Umbilical cord (tissue), 2 donors: ENCODE results near the gene PDE9A. TPM values are rescaled to one million over a fixed set of nuclear protein-coding genes. Genes with fewer than 3 reads are reported as not detected.
"Not testable (repeated sequence)": the region's sequence is repeated elsewhere in the genome, so short reads cannot be mapped to it uniquely, and the experiment has no call there.

ENCODE experiments used
- DNase-seq: peaks from one replicate; pipeline ENCODE4 v3.0.0-alpha.2; 2015; ENCODE audit warnings: low spot score
- total RNA-seq: library from RNA; depleted of rRNA; stranded (reverse); fragments of >200 nt; gene quantifications from one replicate; pipeline ENCODE4 v1.2.3, GENCODE V29; 2014; ENCODE audit warnings: low replicate concordance; ENCODE audit not compliant: insufficient read depth

PDE9A gene
- 2.9 TPM for total RNA-seq

- DNase-seq: peak; percentile 77
These were observed at the start of gene PDE9A for GRCh38 chr21:42653231-42654061. Gene PDE9A (plus strand): TSS chr21:42653621. CDS start chr21:42653815, 194 bp downstream.

GRCh38 chr21:42607102-42607501 lies 46.3 kb upstream of the PDE9A start:
- no peak for DNase-seq

GRCh38 chr21:42607525-42608102 lies 45.8 kb upstream of the PDE9A start:
- no peak for DNase-seq

GRCh38 chr21:42608446-42608845 lies 45.0 kb upstream of the PDE9A start:
- no peak for DNase-seq

- DNase-seq: no peak
These were observed 43.6 kb upstream of the PDE9A start for GRCh38 chr21:42609811-42610210.

- no peak for DNase-seq
These were observed 41.6 kb upstream of the PDE9A start for GRCh38 chr21:42611852-42612251.

GRCh38 chr21:42612390-42612789 lies 41.0 kb upstream of the PDE9A start:
- DNase-seq: no peak

- DNase-seq: no peak
These were observed 39.7 kb upstream of the PDE9A start for GRCh38 chr21:42613756-42614155.

- DNase-seq: no peak
These were observed 39.0 kb upstream of the PDE9A start for GRCh38 chr21:42614396-42614795.

GRCh38 chr21:42614811-42615351 lies 38.5 kb upstream of the PDE9A start:
- peak; percentile 54 for DNase-seq

- not testable (repeated sequence) for DNase-seq
These were observed 38.0 kb upstream of the PDE9A start for GRCh38 chr21:42615377-42615776.

- no peak for DNase-seq
These were observed 37.5 kb upstream of the PDE9A start for GRCh38 chr21:42615924-42616323.

GRCh38 chr21:42616446-42616845 lies 37.0 kb upstream of the PDE9A start:
- no peak for DNase-seq

GRCh38 chr21:42616941-42617340 lies 36.5 kb upstream of the PDE9A start:
- DNase-seq: no peak

- DNase-seq: no peak
These were observed 35.9 kb upstream of the PDE9A start for GRCh38 chr21:42617486-42617885.

- DNase-seq: no peak
These were observed 34.7 kb upstream of the PDE9A start for GRCh38 chr21:42618707-42619102.

- peak; percentile 55 for DNase-seq
These were observed 34.3 kb upstream of the PDE9A start for GRCh38 chr21:42619166-42619565.

- no peak for DNase-seq
These were observed 33.6 kb upstream of the PDE9A start for GRCh38 chr21:42619841-42620240.

- peak; percentile 47 for DNase-seq
These were observed 32.1 kb upstream of the PDE9A start for GRCh38 chr21:42621166-42621818.

GRCh38 chr21:42621819-42622177 lies 31.6 kb upstream of the PDE9A start:
- no peak for DNase-seq

GRCh38 chr21:42622284-42622683 lies 31.1 kb upstream of the PDE9A start:
- DNase-seq: no peak

- DNase-seq: peak; percentile 21
These were observed 29.7 kb upstream of the PDE9A start for GRCh38 chr21:42623694-42624093.
